HTERT RPE-1 (cell line): Measurements from ENCODE around the gene CTAG1B.
"Not testable (repeated sequence)": the region's sequence is repeated elsewhere in the genome, so short reads cannot be mapped to it uniquely, and the experiment has no call there.

Experiments
- in situ Hi-C: fragments of 300-500 bp; cut with MboI; formaldehyde crosslinking; loops from 4 replicates; pipeline ENCODE4 v1.14.3; 2020; ENCODE audit warnings: low sequenced_read_pairs

Gene CTAG1B

GRCh38 chrX:154628960-154629359, 9.9 kb upstream of the CTAG1B start:
- in situ Hi-C loops = not testable (repeated sequence)

- in situ Hi-C loops = not testable (repeated sequence)
These were observed 1.8 kb upstream of the CTAG1B start for GRCh38 chrX:154620767-154621414.

- in situ Hi-C loops = not testable (repeated sequence)
These were observed 5.5 kb downstream of the CTAG1B start for GRCh38 chrX:154613586-154613985.

- in situ Hi-C loops = not testable (repeated sequence)
These were observed 7.9 kb downstream of the CTAG1B start for GRCh38 chrX:154611146-154611545.

GRCh38 chrX:154608823-154609222, 10.3 kb downstream of the CTAG1B start:
- in situ Hi-C loops = not testable (repeated sequence)

- in situ Hi-C loops = not testable (repeated sequence)
These were observed 11.1 kb downstream of the CTAG1B start for GRCh38 chrX:154607976-154608375.

- in situ Hi-C loops = no loop called here
These were observed 11.7 kb downstream of the CTAG1B start for GRCh38 chrX:154607370-154607769.

GRCh38 chrX:154605566-154605965, 13.5 kb downstream of the CTAG1B start:
- in situ Hi-C loops = no loop called here

GRCh38 chrX:154603438-154604430, 15.3 kb downstream of the CTAG1B start:
- in situ Hi-C loops = no loop called here

GRCh38 chrX:154602766-154603437, 16.2 kb downstream of the CTAG1B start:
- in situ Hi-C loops = no loop called here

- in situ Hi-C loops = no loop called here
These were observed 16.9 kb downstream of the CTAG1B start for GRCh38 chrX:154602226-154602625.

GRCh38 chrX:154600759-154601374, 18.2 kb downstream of the CTAG1B start:
- in situ Hi-C loops = no loop called here

GRCh38 chrX:154599531-154599930, 19.6 kb downstream of the CTAG1B start:
- in situ Hi-C loops = no loop called here

GRCh38 chrX:154598656-154599055, 20.4 kb downstream of the CTAG1B start:
- in situ Hi-C loops = no loop called here

- in situ Hi-C loops = no loop called here
These were observed 21.9 kb downstream of the CTAG1B start for GRCh38 chrX:154597221-154597620.

GRCh38 chrX:154596290-154596929, 22.7 kb downstream of the CTAG1B start:
- in situ Hi-C loops = no loop called here

- in situ Hi-C loops = no loop called here
These were observed 23.4 kb downstream of the CTAG1B start for GRCh38 chrX:154595559-154596249.

GRCh38 chrX:154594491-154594890, 24.6 kb downstream of the CTAG1B start:
- in situ Hi-C loops = no loop called here

- in situ Hi-C loops = no loop called here
These were observed 25.9 kb downstream of the CTAG1B start for GRCh38 chrX:154593201-154593600.

GRCh38 chrX:154592505-154592904, 26.6 kb downstream of the CTAG1B start:
- in situ Hi-C loops = no loop called here
